ENCODE results near the gene PCDHB5.
"Not testable (repeated sequence)": the region's sequence is repeated elsewhere in the genome, so short reads cannot be mapped to it uniquely, and the experiment has no call there.

The PCDHB5 gene

DNA sequence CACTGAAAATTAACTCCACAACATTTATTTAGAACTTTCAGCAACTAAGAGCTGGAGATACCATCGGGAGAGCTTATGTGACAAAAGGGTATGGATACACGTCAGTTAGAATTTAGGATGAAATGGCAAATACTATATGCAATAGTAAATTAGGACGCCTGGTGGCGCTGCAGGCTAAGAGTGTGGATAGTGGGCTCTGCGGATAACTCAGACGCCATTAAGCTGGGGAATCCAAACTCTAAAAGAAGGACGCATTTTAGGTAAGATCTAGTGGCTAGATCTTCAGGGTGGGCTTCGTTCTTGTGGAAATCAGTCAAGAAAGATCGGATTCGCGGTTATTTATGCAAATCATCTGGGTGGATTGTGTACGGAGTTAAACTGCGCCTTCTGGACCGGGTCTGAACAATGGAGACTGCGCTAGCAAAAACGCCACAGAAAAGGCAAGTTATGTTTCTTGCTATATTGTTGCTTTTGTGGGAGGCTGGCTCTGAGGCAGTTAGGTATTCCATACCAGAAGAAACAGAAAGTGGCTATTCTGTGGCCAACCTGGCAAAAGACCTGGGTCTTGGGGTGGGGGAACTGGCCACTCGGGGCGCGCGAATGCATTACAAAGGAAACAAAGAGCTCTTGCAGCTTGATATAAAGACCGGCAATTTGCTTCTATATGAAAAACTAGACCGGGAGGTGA is at the start of gene PCDHB5:
TSS of gene PCDHB5 (plus strand) at position 177 of the 688 bp plus-strand sequence. CDS start at position 406, 229 bp downstream.
- Histone ChIP-seq H3K4me3 (ENCODE audit: low read depth in 1 of 2, low read length in 2 of 2) (no peak within 1 kb of the TSS), H4K20me1 (ENCODE audit: insufficient read depth, low read length) (no peaks in the 10 kb centered on the region), H3K4me2 (ENCODE audit: insufficient read depth, low read length) (no peak within 1 kb of the TSS), H3K4me1 (ENCODE audit: insufficient read depth, low read length) (no peaks in the 10 kb centered on the region), H2AFZ (ENCODE audit: low read depth, low read length) (no peak within 1 kb of the TSS), H3K27ac (ENCODE audit: low read length) (no peak within 1 kb of the TSS), H3K9me3 (ENCODE audit: insufficient read depth, low read length, severe bottlenecking) (peaks cover 5% of the 10 kb centered on the region), H3K9ac (ENCODE audit: low read depth, low read length) (no peak within 1 kb of the TSS), H3K79me2 (ENCODE audit: insufficient read depth, low read length) (no peaks in the 10 kb centered on the region), H3K36me3 (ENCODE audit: insufficient read depth, low read length) (no peaks in the 10 kb centered on the region), H3K27me3 (ENCODE audit: insufficient read depth, low read length, poor library complexity) (no peaks in the 10 kb centered on the region)
- ATAC-seq (ENCODE audit: insufficient read depth, low read depth) (no peak), DNase-seq (no peak)
- TF ChIP-seq EZH2 (IDR thresholded peaks at IDR 0.05; ENCODE audit: borderline replicate concordance, low read depth, low read length, severe bottlenecking) (no peak), CTCF (IDR thresholded peaks at IDR 0.05; ENCODE audit: borderline replicate concordance, extremely low read depth, low read length, poor library complexity, severe bottlenecking) (no peak)

DNA sequence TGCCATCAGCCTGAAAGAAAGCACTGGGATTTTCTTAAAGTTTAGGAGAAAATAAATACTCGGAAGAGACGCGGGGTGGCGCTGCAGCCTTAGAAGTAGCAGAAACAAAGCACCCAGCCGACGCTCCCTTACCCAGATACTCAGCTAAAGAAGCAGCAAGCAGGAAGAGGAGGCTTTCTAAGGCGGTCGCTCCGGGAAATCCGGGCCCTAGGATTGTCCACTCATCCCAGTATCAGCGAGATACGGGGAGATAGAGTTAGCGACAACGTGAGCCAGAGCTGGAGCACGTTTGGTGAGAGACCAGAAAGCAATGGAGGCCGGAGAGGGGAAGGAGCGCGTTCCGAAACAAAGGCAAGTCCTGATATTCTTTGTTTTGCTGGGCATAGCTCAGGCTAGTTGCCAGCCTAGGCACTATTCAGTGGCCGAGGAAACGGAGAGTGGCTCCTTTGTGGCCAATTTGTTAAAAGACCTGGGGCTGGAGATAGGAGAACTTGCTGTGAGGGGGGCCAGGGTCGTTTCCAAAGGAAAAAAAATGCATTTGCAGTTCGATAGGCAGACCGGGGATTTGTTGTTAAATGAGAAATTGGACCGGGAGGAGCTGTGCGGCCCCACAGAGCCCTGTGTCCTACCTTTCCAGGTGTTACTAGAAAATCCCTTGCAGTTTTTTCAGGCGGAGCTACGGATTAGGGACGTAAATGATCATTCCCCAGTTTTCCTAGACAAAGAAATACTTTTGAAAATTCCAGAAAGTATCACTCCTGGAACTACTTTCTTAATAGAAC is 40.3 kb upstream of the PCDHB5 start, which contains the start of gene PCDHB2:
TSS of gene PCDHB2 (plus strand) at position 135 of the 782 bp plus-strand sequence. CDS start at position 311, 176 bp downstream.
- Histone ChIP-seq H2AFZ (ENCODE audit: low read depth, low read length) (no peak within 1 kb of the TSS), H4K20me1 (ENCODE audit: insufficient read depth, low read length) (no peaks in the 10 kb centered on the region), H3K27ac (ENCODE audit: low read length) (no peak within 1 kb of the TSS), H3K79me2 (ENCODE audit: insufficient read depth, low read length) (no peaks in the 10 kb centered on the region), H3K4me2 (ENCODE audit: insufficient read depth, low read length) (no peak within 1 kb of the TSS), H3K4me3 (ENCODE audit: low read depth in 1 of 2, low read length in 2 of 2) (no peak within 1 kb of the TSS), H3K9me3 (ENCODE audit: insufficient read depth, low read length, severe bottlenecking) (no peaks in the 10 kb centered on the region), H3K36me3 (ENCODE audit: insufficient read depth, low read length) (no peaks in the 10 kb centered on the region), H3K4me1 (ENCODE audit: insufficient read depth, low read length) (no peaks in the 10 kb centered on the region), H3K27me3 (ENCODE audit: insufficient read depth, low read length, poor library complexity) (no peaks in the 10 kb centered on the region), H3K9ac (ENCODE audit: low read depth, low read length) (no peak within 1 kb of the TSS)
- TF ChIP-seq CTCF (IDR thresholded peaks at IDR 0.05; ENCODE audit: borderline replicate concordance, extremely low read depth, low read length, poor library complexity, severe bottlenecking) (no peak), EZH2 (IDR thresholded peaks at IDR 0.05; ENCODE audit: borderline replicate concordance, low read depth, low read length, severe bottlenecking) (no peak)
- DNase-seq (no peak), ATAC-seq (ENCODE audit: insufficient read depth, low read depth) (no peak)

DNA sequence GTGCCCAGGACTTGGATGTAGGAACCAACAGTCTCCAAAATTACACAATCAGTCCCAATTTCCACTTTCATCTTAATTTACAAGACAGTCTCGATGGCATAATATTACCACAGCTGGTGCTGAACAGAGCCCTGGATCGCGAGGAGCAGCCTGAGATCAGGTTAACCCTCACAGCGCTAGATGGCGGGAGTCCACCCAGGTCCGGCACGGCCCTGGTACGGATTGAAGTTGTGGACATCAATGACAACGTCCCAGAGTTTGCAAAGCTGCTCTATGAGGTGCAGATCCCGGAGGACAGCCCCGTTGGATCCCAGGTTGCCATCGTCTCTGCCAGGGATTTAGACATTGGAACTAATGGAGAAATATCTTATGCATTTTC is 39.8 kb upstream of the PCDHB5 start:
- TF ChIP-seq CTCF (IDR thresholded peaks at IDR 0.05; ENCODE audit: borderline replicate concordance, extremely low read depth, low read length, poor library complexity, severe bottlenecking) = no peak
- no peak for TF ChIP-seq EZH2 (IDR thresholded peaks at IDR 0.05; ENCODE audit: borderline replicate concordance, low read depth, low read length, severe bottlenecking)
- no peaks in the 10 kb centered on the region for H3K27me3 ChIP-seq (ENCODE audit: insufficient read depth, low read length, poor library complexity)
- ATAC-seq (ENCODE audit: insufficient read depth, low read depth) (no peak), DNase-seq (no peak)
- H3K9ac ChIP-seq (ENCODE audit: low read depth, low read length) = no peak overlapping the region
- H3K79me2 ChIP-seq (ENCODE audit: insufficient read depth, low read length) = no peaks in the 10 kb centered on the region
- no peaks in the 10 kb centered on the region for H4K20me1 ChIP-seq (ENCODE audit: insufficient read depth, low read length)
- no peak overlapping the region for H3K4me2 ChIP-seq (ENCODE audit: insufficient read depth, low read length)
- H3K4me1 ChIP-seq (ENCODE audit: insufficient read depth, low read length) = no peaks in the 10 kb centered on the region
- no peak overlapping the region for H3K4me3 ChIP-seq (ENCODE audit: low read depth in 1 of 2, low read length in 2 of 2)
- no peak overlapping the region for H2AFZ ChIP-seq (ENCODE audit: low read depth, low read length)
- no peaks in the 10 kb centered on the region for H3K9me3 ChIP-seq (ENCODE audit: insufficient read depth, low read length, severe bottlenecking)
- no peaks in the 10 kb centered on the region for H3K36me3 ChIP-seq (ENCODE audit: insufficient read depth, low read length)
- no peak overlapping the region for H3K27ac ChIP-seq (ENCODE audit: low read length)

DNA sequence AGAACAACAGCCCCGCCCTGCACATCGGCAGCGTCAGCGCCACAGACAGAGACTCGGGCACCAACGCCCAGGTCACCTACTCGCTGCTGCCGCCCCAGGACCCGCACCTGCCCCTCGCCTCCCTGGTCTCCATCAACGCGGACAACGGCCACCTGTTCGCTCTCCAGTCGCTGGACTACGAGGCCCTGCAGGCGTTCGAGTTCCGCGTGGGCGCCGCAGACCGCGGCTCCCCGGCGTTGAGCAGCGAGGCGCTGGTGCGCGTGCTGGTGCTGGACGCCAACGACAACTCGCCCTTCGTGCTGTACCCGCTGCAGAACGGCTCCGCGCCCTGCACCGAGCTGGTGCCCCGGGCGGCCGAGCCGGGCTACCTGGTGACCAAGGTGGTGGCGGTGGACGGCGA is 38.8 kb upstream of the PCDHB5 start:
- H3K79me2 ChIP-seq (ENCODE audit: insufficient read depth, low read length); H3K27me3 ChIP-seq (ENCODE audit: insufficient read depth, low read length, poor library complexity); H3K36me3 ChIP-seq (ENCODE audit: insufficient read depth, low read length); H3K27ac ChIP-seq (ENCODE audit: low read length); H3K4me3 ChIP-seq (ENCODE audit: low read depth in 1 of 2, low read length in 2 of 2); H4K20me1 ChIP-seq (ENCODE audit: insufficient read depth, low read length); ATAC-seq (ENCODE audit: insufficient read depth, low read depth); DNase-seq; H3K9ac ChIP-seq (ENCODE audit: low read depth, low read length); H3K4me2 ChIP-seq (ENCODE audit: insufficient read depth, low read length); H3K4me1 ChIP-seq (ENCODE audit: insufficient read depth, low read length); H2AFZ ChIP-seq (ENCODE audit: low read depth, low read length); H3K9me3 ChIP-seq (ENCODE audit: insufficient read depth, low read length, severe bottlenecking): not testable (repeated sequence)

DNA sequence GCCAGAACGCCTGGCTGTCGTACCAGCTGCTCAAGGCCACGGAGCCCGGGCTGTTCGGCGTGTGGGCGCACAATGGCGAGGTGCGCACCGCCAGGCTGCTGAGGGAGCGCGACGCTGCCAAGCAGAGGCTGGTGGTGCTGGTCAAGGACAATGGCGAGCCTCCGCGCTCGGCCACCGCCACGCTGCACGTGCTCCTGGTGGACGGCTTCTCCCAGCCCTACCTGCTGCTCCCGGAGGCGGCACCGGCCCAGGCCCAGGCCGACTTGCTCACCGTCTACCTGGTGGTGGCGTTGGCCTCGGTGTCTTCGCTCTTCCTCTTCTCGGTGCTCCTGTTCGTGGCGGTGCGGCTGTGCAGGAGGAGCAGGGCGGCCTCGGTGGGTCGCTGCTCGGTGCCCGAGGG is 38.4 kb upstream of the PCDHB5 start:
- H3K4me2 ChIP-seq (ENCODE audit: insufficient read depth, low read length); H3K9ac ChIP-seq (ENCODE audit: low read depth, low read length); H3K79me2 ChIP-seq (ENCODE audit: insufficient read depth, low read length); H3K36me3 ChIP-seq (ENCODE audit: insufficient read depth, low read length); DNase-seq; H3K27ac ChIP-seq (ENCODE audit: low read length); H3K27me3 ChIP-seq (ENCODE audit: insufficient read depth, low read length, poor library complexity); H3K4me3 ChIP-seq (ENCODE audit: low read depth in 1 of 2, low read length in 2 of 2); ATAC-seq (ENCODE audit: insufficient read depth, low read depth); H4K20me1 ChIP-seq (ENCODE audit: insufficient read depth, low read length); H3K9me3 ChIP-seq (ENCODE audit: insufficient read depth, low read length, severe bottlenecking); H2AFZ ChIP-seq (ENCODE audit: low read depth, low read length); H3K4me1 ChIP-seq (ENCODE audit: insufficient read depth, low read length): not testable (repeated sequence)
